HG03196 (cell line): ENCODE data around the gene ALDH3A2.
"Not testable (repeated sequence)": the region's sequence is repeated elsewhere in the genome, so short reads cannot be mapped to it uniquely, and the experiment has no call there.

ENCODE experiments used
- ATAC-seq: cut with Tn5 transposase; IDR thresholded peaks from one replicate; pipeline ENCODE4 v1.9.1; 2021; ENCODE audit not compliant: unreplicated experiment

Gene ALDH3A2

GRCh38 chr17:19677736-19678379 lies 29.3 kb downstream of the ALDH3A2 start:
- no peak for ATAC-seq

- no peak for ATAC-seq
These were observed 30.3 kb downstream of the ALDH3A2 start for GRCh38 chr17:19678581-19679453.

GRCh38 chr17:19683117-19683516 lies 34.6 kb downstream of the ALDH3A2 start:
- no peak for ATAC-seq

GRCh38 chr17:19684909-19685580 lies 36.5 kb downstream of the ALDH3A2 start:
- not testable (repeated sequence) for ATAC-seq

- ATAC-seq = no peak
These were observed 38.0 kb downstream of the ALDH3A2 start for GRCh38 chr17:19686400-19687090.

- ATAC-seq = no peak
These were observed 53.7 kb downstream of the ALDH3A2 start for GRCh38 chr17:19702217-19702641.

- no peak for ATAC-seq
These were observed 54.7 kb downstream of the ALDH3A2 start for GRCh38 chr17:19703106-19703827.

- ATAC-seq = no peak
These were observed 55.5 kb downstream of the ALDH3A2 start for GRCh38 chr17:19703828-19704613.

- no peak for ATAC-seq
These were observed 56.6 kb downstream of the ALDH3A2 start for GRCh38 chr17:19705201-19705600.

GRCh38 chr17:19705771-19706770 lies 57.5 kb downstream of the ALDH3A2 start:
- ATAC-seq = no peak

GRCh38 chr17:19706791-19707727 lies 58.5 kb downstream of the ALDH3A2 start:
- no peak for ATAC-seq

GRCh38 chr17:19707728-19708221 lies 59.2 kb downstream of the ALDH3A2 start:
- no peak for ATAC-seq

GRCh38 chr17:19708431-19709175 lies 60.1 kb downstream of the ALDH3A2 start:
- ATAC-seq = no peak

- no peak for ATAC-seq
These were observed 61.3 kb downstream of the ALDH3A2 start for GRCh38 chr17:19709841-19710240.

GRCh38 chr17:19712436-19713004 lies 64.0 kb downstream of the ALDH3A2 start:
- no peak for ATAC-seq

GRCh38 chr17:19713462-19713861 lies 64.9 kb downstream of the ALDH3A2 start:
- no peak for ATAC-seq
